ENCODE results near the gene CCDC141.

Gene CCDC141

GRCh38 chr2:178863130-178863855 is 186.6 kb downstream of the CCDC141 start:
- Histone ChIP-seq H2AFZ (ENCODE audit: low read length) (0 out of 2 replicates have a peak overlapping the region, but pooled peaks have one; percentile 33), H3K27me3 (replicated peaks; ENCODE audit: insufficient read depth, low read length) (no peaks in the 10 kb centered on the region), H3K79me2 (ENCODE audit: low read length) (no peaks in the 10 kb centered on the region), H4K20me1 (ENCODE audit: insufficient read depth, low read length) (no peaks in the 10 kb centered on the region), H3K4me2 (ENCODE audit: low read depth, low read length) (no peak overlapping the region), H3K9me3 (replicated peaks; ENCODE audit: insufficient read depth, low read length) (no peaks in the 10 kb centered on the region), H3F3A (ENCODE audit: insufficient read depth, low read length) (no peaks in the 10 kb centered on the region), H3K4me1 (ENCODE audit: low read length) (peaks cover 9% of the 10 kb centered on the region; the same call in 1 of the 2 replicates), H3K9me2 (replicated peaks; ENCODE audit: insufficient read depth, low read length) (no peaks in the 10 kb centered on the region), H3K27ac (ENCODE audit: low read length) (no peak overlapping the region), H3K9ac (ENCODE audit: low read length) (no peak overlapping the region), H3K36me3 (replicated peaks; ENCODE audit: insufficient read depth, low read length) (no peaks in the 10 kb centered on the region), H3K4me3 (ENCODE audit: low read length) (no peak overlapping the region)
- no peak for TF ChIP-seq CTCF (IDR thresholded peaks at IDR 0.05; ENCODE audit: low read length)
- no peak for TF ChIP-seq EZH2 (optimal IDR thresholded peaks at IDR 0.05; ENCODE audit: low read depth, low read length)
- no peak for TF ChIP-seq EZH2phosphoT487 (IDR thresholded peaks at IDR 0.05; ENCODE audit: low read length)
- DNase-seq, result no peak

- Histone ChIP-seq H3K27me3 (replicated peaks; ENCODE audit: insufficient read depth, low read length) (no peaks in the 10 kb centered on the region), H3F3A (ENCODE audit: insufficient read depth, low read length) (no peaks in the 10 kb centered on the region), H3K36me3 (replicated peaks; ENCODE audit: insufficient read depth, low read length) (no peaks in the 10 kb centered on the region), H3K79me2 (ENCODE audit: low read length) (no peaks in the 10 kb centered on the region), H3K4me3 (ENCODE audit: low read length) (no peak overlapping the region), H2AFZ (ENCODE audit: low read length) (no peak overlapping the region), H3K4me1 (ENCODE audit: low read length) (peaks cover 9% of the 10 kb centered on the region; the same call in 1 of the 2 replicates), H3K9me2 (replicated peaks; ENCODE audit: insufficient read depth, low read length) (no peaks in the 10 kb centered on the region), H3K27ac (ENCODE audit: low read length) (no peak overlapping the region), H3K9ac (ENCODE audit: low read length) (no peak overlapping the region), H3K4me2 (ENCODE audit: low read depth, low read length) (no peak overlapping the region), H4K20me1 (ENCODE audit: insufficient read depth, low read length) (no peaks in the 10 kb centered on the region), H3K9me3 (replicated peaks; ENCODE audit: insufficient read depth, low read length) (no peaks in the 10 kb centered on the region)
- DNase-seq, result no peak
- TF ChIP-seq EZH2 (optimal IDR thresholded peaks at IDR 0.05; ENCODE audit: low read depth, low read length) (no peak), EZH2phosphoT487 (IDR thresholded peaks at IDR 0.05; ENCODE audit: low read length) (no peak), CTCF (IDR thresholded peaks at IDR 0.05; ENCODE audit: low read length) (no peak)
Observed at GRCh38 chr2:178860551-178860950, 189.4 kb downstream of the CCDC141 start.

- Histone ChIP-seq H3K27ac (ENCODE audit: low read length) (no peak overlapping the region), H3K79me2 (ENCODE audit: low read length) (no peaks in the 10 kb centered on the region), H3K27me3 (replicated peaks; ENCODE audit: insufficient read depth, low read length) (no peaks in the 10 kb centered on the region), H3K36me3 (replicated peaks; ENCODE audit: insufficient read depth, low read length) (no peaks in the 10 kb centered on the region), H2AFZ (ENCODE audit: low read length) (no peak overlapping the region), H3F3A (ENCODE audit: insufficient read depth, low read length) (no peaks in the 10 kb centered on the region), H3K9me2 (replicated peaks; ENCODE audit: insufficient read depth, low read length) (no peaks in the 10 kb centered on the region), H3K9me3 (replicated peaks; ENCODE audit: insufficient read depth, low read length) (no peaks in the 10 kb centered on the region), H3K4me1 (ENCODE audit: low read length) (peaks cover 9% of the 10 kb centered on the region; the same call in 1 of the 2 replicates), H4K20me1 (ENCODE audit: insufficient read depth, low read length) (no peaks in the 10 kb centered on the region), H3K4me2 (ENCODE audit: low read depth, low read length) (no peak overlapping the region), H3K9ac (ENCODE audit: low read length) (no peak overlapping the region), H3K4me3 (ENCODE audit: low read length) (no peak overlapping the region)
- DNase-seq, result no peak
- TF ChIP-seq EZH2phosphoT487 (IDR thresholded peaks at IDR 0.05; ENCODE audit: low read length), result no peak
- TF ChIP-seq CTCF (IDR thresholded peaks at IDR 0.05; ENCODE audit: low read length), result no peak
- no peak for TF ChIP-seq EZH2 (optimal IDR thresholded peaks at IDR 0.05; ENCODE audit: low read depth, low read length)
Observed at GRCh38 chr2:178859730-178860129, 190.2 kb downstream of the CCDC141 start.

Measured in MM.1S (cell line).